Measurements from ENCODE around the gene FCGBP. TPM values are rescaled to one million over a fixed set of nuclear protein-coding genes. Genes with fewer than 3 reads are reported as not detected.
A peak's percentile ranks its signal among the peaks of the same experiment; 100 is the strongest.

Gene FCGBP
- total and polyA plus RNA-seq, 2 of the 4 experiments (the other 2 are of a cell fraction): under 0.01 to 0.03 TPM

GRCh38 chr19:39974377-39975155 lies 40.1 kb upstream of the FCGBP start:
- Histone ChIP-seq H2BK120ac (ENCODE audit: low read depth, low read length) (no peak overlapping the region), H3K4ac (ENCODE audit: low read depth, low read length) (no peak overlapping the region), H3K56ac (ENCODE audit: extremely low read depth, insufficient read depth, low read length) (no peak overlapping the region), H3K79me1 (ENCODE audit: low read depth in 1 of 2, low read length in 2 of 2) (peaks cover 27 to 46% of the 10 kb centered on the region in 2 experiments), H2BK20ac (ENCODE audit: low read depth, low read length) (no peak overlapping the region), H3K4me3 (ENCODE audit: insufficient read depth, low read depth, low read length) (no peak overlapping the region), H3K27me3 (ENCODE audit: control insufficient read depth, insufficient read depth, low read length) (no peaks in the 10 kb centered on the region), H3K23ac (ENCODE audit: low read depth, low read length) (no peak overlapping the region), H2BK5ac (ENCODE audit: low read depth, low read length, poor library complexity, severe bottlenecking) (no peak overlapping the region), H3K9me1 (ENCODE audit: insufficient read depth, low read length) (no peaks in the 10 kb centered on the region), H2AK5ac (ENCODE audit: low read depth, low read length) (no peak overlapping the region), H3K4me2 (ENCODE audit: low read depth, low read length) (no peak overlapping the region), H3K9me3 (ENCODE audit: control insufficient read depth, insufficient read depth, low read length) (no peaks in the 10 kb centered on the region), H3K4me1 (ENCODE audit: control insufficient read depth, insufficient read depth, low read length) (peaks cover 2% of the 10 kb centered on the region; the same call in 1 of the 2 replicates), H3K9ac (ENCODE audit: low read depth, low read length) (no peak overlapping the region), H4K91ac (ENCODE audit: insufficient read depth, low read depth, low read length) (no peak overlapping the region), H2AK9ac (replicated peaks; ENCODE audit: low read depth, low read length, poor library complexity) (no peak overlapping the region), H3K18ac (ENCODE audit: low read depth, low read length) (no peak overlapping the region), H2AFZ (replicated peaks; ENCODE audit: low read length, poor library complexity) (peak overlapping the region; percentile 38), H4K8ac (ENCODE audit: low read depth in 2 of 2, low read length in 2 of 2) (no peak overlapping the region), H3K36me3 (ENCODE audit: control insufficient read depth, insufficient read depth, low read length) (peaks cover 42% of the 10 kb centered on the region), H3K27ac (ENCODE audit: insufficient read depth, low read length) (no peak overlapping the region), H3K14ac (replicated peaks; ENCODE audit: low read depth, low read length) (no peak overlapping the region), H4K20me1 (ENCODE audit: insufficient read depth, low read length) (peaks cover 4% of the 10 kb centered on the region; the same call in 1 of the 2 replicates), H4K5ac (ENCODE audit: low read depth, low read length) (no peak overlapping the region), H2BK15ac (ENCODE audit: low read depth, low read length) (no peak overlapping the region)
- in situ Hi-C loops (cut with MboI; ENCODE audit: low sequenced_read_pairs): no loop called here
- DNase-seq (no peak), ATAC-seq (ENCODE audit: low read depth) (no peak)
- no TSS peak for BruUV-seq (replicated peaks)
- POLR2A ChIA-PET (ENCODE audit: unreplicated experiment): no interaction called here
- TF ChIP-seq SMC3 (IDR thresholded peaks at IDR 0.05; ENCODE audit: low read depth, low read length): no peak
- TF ChIP-seq RCOR1 (IDR thresholded peaks at IDR 0.05; ENCODE audit: insufficient replicate concordance, low read length): no peak
- no peak for TF ChIP-seq RFX5 (IDR thresholded peaks at IDR 0.05; ENCODE audit: low read depth, low read length)
- no peak for TF ChIP-seq MAZ (IDR thresholded peaks at IDR 0.05; ENCODE audit: borderline replicate concordance, low read depth, low read length)
- no peak for TF ChIP-seq USF2 (IDR thresholded peaks at IDR 0.05; ENCODE audit: low read depth, low read length)
- TF ChIP-seq BHLHE40 (IDR thresholded peaks at IDR 0.05; ENCODE audit: low read depth, low read length): no peak
- no peak for TF ChIP-seq CHD1 (IDR thresholded peaks at IDR 0.05; ENCODE audit: low read depth, low read length)
- no peak for TF ChIP-seq RAD21 (IDR thresholded peaks at IDR 0.05; ENCODE audit: low read length)
- TF ChIP-seq, protein P1, sequence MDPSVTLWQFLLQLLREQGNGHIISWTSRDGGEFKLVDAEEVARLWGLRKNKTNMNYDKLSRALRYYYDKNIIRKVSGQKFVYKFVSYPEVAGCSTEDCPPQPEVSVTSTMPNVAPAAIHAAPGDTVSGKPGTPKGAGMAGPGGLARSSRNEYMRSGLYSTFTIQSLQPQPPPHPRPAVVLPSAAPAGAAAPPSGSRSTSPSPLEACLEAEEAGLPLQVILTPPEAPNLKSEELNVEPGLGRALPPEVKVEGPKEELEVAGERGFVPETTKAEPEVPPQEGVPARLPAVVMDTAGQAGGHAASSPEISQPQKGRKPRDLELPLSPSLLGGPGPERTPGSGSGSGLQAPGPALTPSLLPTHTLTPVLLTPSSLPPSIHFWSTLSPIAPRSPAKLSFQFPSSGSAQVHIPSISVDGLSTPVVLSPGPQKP (IDR thresholded peaks at IDR 0.05; ENCODE audit: borderline replicate concordance, low read depth, low read length): no peak
- TF ChIP-seq FOS (IDR thresholded peaks at IDR 0.05; ENCODE audit: low read depth, low read length): no peak
- TF ChIP-seq, protein P2, sequence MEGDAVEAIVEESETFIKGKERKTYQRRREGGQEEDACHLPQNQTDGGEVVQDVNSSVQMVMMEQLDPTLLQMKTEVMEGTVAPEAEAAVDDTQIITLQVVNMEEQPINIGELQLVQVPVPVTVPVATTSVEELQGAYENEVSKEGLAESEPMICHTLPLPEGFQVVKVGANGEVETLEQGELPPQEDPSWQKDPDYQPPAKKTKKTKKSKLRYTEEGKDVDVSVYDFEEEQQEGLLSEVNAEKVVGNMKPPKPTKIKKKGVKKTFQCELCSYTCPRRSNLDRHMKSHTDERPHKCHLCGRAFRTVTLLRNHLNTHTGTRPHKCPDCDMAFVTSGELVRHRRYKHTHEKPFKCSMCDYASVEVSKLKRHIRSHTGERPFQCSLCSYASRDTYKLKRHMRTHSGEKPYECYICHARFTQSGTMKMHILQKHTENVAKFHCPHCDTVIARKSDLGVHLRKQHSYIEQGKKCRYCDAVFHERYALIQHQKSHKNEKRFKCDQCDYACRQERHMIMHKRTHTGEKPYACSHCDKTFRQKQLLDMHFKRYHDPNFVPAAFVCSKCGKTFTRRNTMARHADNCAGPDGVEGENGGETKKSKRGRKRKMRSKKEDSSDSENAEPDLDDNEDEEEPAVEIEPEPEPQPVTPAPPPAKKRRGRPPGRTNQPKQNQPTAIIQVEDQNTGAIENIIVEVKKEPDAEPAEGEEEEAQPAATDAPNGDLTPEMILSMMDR (conservative IDR thresholded peaks at IDR 0.05; ENCODE audit: low read depth, low read length): no peak
- no peak for TF ChIP-seq POLR2A (IDR thresholded peaks at IDR 0.05; ENCODE audit: low read depth, low read length)
- no peak for TF ChIP-seq MAFK (IDR thresholded peaks at IDR 0.05; ENCODE audit: low read depth, low read length)
- TF ChIP-seq CEBPB (IDR thresholded peaks at IDR 0.05; ENCODE audit: low read depth, low read length): no peak
- CTCF ChIA-PET: no interaction called here
- 96% methylated on average over 5 of the region's 24 CpGs; no CpG with 5 or more reads in 1 of the 2 experiments for WGBS, 2 experiments (ENCODE audit: extremely low coverage in 2 of 2, insufficient read length in 1 of 2)
- intact Hi-C loops (cut with micrococcal nuclease): no loop called here
- dilution Hi-C loops (cut with HindIII; ENCODE audit: low sequenced_read_pairs, unreplicated experiment): no loop called here

All from IMR-90 (cell line).